GM10266 (cell line): ENCODE measurements around the gene IFITM1.
"Not testable (repeated sequence)": the region's sequence is repeated elsewhere in the genome, so short reads cannot be mapped to it uniquely, and the experiment has no call there.

ENCODE experiments used
- DNase-seq: peaks from one replicate; pipeline ENCODE4 v3.0.0; 2012; ENCODE audit errors: extremely low spot score
- TF ChIP-seq, protein P1 (sequence below): IDR thresholded peaks from 2 replicates; pipeline ENCODE4 v1.5.1; 2012; ENCODE audit warnings: mild to moderate bottlenecking, low read depth; ENCODE audit not compliant: control insufficient read depth, insufficient read depth; ENCODE audit errors: missing control alignments

Gene IFITM1

GRCh38 chr11:330307-330693, 16.5 kb downstream of the IFITM1 start:
- TF ChIP-seq, protein P1, sequence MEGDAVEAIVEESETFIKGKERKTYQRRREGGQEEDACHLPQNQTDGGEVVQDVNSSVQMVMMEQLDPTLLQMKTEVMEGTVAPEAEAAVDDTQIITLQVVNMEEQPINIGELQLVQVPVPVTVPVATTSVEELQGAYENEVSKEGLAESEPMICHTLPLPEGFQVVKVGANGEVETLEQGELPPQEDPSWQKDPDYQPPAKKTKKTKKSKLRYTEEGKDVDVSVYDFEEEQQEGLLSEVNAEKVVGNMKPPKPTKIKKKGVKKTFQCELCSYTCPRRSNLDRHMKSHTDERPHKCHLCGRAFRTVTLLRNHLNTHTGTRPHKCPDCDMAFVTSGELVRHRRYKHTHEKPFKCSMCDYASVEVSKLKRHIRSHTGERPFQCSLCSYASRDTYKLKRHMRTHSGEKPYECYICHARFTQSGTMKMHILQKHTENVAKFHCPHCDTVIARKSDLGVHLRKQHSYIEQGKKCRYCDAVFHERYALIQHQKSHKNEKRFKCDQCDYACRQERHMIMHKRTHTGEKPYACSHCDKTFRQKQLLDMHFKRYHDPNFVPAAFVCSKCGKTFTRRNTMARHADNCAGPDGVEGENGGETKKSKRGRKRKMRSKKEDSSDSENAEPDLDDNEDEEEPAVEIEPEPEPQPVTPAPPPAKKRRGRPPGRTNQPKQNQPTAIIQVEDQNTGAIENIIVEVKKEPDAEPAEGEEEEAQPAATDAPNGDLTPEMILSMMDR = no peak
- DNase-seq = no peak

- TF ChIP-seq, protein P1 = no peak
- no peak for DNase-seq
These were observed 17.0 kb downstream of the IFITM1 start for GRCh38 chr11:330694-331357.

DNA sequence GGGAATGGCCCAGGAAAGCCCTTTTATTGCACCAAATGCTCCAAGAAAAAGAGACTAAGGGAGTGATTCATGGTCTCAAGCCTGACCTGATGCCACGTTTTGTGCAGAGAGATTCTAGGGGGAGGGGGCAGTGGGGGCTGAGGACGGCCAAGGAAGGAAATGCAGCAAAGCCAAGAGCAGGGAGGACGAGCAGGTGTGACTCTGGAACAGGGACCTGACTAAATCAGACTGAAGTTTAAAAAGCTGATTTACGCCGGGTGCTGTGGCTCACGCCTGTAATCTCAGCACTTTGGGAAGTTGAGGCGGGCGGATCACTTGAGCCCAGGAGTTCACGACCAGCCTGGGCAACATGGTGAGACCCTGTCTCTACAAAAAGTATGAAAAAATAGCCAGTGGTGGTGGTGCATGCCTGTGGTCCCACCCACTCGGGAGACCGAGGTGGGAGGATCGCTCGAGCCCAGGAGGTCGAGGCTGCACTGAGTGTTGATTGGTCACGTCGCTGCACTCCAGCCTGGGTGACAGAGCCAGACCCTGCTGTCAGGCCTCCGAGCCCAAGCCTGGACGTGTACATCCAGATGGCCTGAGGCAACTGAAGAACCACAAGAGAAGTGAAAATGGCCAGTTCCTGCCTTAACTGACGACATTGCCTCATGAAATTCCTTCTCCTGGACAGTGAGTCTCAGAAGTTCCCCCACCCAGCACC, 17.7 kb downstream of the IFITM1 start:
- TF ChIP-seq, protein P1 = no peak
- DNase-seq = no peak

DNA sequence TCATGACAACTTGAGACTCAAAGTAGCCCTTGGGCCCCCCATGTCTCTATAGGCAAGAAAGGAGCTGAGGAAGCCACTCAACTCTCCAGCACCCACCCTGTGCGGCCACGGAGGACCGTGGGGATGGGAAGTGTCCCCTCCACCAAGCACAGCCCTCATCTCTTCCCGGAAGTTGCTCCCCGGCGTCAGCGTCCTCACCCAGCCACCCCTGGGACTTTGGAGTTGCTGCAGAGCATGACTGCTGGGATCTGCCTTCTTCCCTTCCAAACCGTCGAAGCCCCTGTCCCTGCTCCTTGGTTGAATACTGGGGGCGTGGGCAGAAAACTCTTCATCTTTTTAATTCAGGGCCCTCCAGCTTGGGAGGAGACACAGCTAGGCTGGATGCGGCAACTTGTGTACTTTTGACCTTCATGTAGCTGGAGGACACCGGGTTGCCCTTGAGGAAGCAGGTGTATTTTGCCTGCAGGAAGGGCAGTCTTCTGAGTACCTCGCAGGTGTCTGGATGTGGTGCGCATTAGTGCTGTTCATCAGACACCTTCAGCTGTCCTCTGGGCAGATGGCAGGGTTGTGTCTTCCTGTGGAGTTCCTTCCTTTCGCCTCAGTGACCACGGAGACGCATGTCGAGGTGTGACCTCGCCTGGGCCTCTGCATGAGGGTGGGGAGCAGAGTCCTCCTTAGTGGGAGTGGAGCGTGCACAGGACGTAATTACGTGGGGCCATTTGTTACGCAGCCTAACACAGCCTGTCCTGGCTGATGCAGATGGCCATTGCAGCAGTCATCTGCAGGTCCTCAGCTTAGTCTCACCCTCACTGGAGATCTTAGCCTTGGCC, 19.0 kb downstream of the IFITM1 start:
- TF ChIP-seq, protein P1 = no peak
- DNase-seq = no peak

DNA sequence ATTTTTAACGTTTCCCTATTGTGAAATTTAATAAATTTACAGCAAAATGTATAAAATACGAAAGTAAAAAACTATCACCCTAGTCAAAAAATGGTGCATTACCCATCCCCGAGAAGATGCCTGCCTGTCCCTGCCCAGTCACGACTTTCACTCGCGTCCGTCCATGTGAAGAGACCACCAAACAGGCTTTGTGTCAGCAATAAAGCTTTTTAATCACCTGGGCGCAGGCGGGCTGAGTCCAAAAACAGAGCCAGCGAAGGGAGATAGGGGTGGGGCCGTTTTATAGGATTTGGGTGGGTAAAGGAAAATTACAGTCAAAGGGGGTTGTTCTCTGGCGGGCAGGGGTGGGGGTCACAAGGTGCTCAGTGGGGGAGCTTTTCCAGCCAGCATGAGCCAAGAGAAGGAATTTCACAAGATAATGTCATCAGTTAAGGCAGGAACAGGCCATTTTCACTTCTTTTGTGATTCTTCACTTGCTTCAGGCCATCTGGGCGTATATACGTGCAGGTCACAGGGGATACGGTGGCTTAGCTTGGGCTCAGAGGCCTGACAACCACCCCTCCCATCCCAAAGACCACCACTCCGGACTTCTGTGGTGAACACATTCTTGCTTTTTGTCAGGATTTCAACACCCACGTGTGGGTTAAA, 19.9 kb downstream of the IFITM1 start:
- not testable (repeated sequence) for DNase-seq

GRCh38 chr11:334264-334994, 20.6 kb downstream of the IFITM1 start:
- TF ChIP-seq, protein P1 = no peak
- DNase-seq = no peak
